Testis (tissue), 2 donors: ENCODE measurements around the gene RAPSN.

ENCODE experiments used
- POLR2A ChIP-seq: fragments of 450-650 bp; IDR thresholded peaks from one replicate; pipeline ENCODE4 v1.6.1; 2017; ENCODE audit warnings: antibody characterized with exemption, mild to moderate bottlenecking, moderate library complexity
- TF ChIP-seq, protein P1 (sequence below), 3 experiments: fragments of 450-650 bp in 2 of 3; fragments of 200-600 bp in 1 of 3; sonication (generic) in 1 of 3; IDR thresholded peaks; one replicate each; pipeline ENCODE4 v1.5.1; 2016 to 2019; ENCODE audit warnings: antibody characterized with exemption in 3 of 3, mild to moderate bottlenecking in 2 of 3, moderate library complexity in 1 of 3

DNA sequence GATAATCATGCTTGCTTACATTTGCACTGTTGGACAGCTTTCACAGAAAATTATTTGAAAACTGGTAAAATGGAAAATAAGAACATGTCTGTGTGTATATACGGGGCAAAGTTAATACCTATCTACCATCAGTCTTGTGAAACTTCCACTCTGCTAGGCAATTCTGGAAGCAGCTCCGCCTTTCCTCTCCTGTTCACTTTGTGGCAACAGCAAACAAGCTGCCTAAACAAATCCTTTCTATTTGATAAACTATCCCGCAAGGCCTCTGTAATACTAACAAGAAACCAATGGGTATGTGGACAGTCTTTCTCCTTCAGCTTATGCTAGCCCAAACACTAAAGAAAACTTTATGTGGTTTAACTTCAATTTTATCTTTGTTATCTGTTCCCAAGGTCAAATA lies 39.2 kb upstream of the RAPSN start:
- TF ChIP-seq, protein P1, sequence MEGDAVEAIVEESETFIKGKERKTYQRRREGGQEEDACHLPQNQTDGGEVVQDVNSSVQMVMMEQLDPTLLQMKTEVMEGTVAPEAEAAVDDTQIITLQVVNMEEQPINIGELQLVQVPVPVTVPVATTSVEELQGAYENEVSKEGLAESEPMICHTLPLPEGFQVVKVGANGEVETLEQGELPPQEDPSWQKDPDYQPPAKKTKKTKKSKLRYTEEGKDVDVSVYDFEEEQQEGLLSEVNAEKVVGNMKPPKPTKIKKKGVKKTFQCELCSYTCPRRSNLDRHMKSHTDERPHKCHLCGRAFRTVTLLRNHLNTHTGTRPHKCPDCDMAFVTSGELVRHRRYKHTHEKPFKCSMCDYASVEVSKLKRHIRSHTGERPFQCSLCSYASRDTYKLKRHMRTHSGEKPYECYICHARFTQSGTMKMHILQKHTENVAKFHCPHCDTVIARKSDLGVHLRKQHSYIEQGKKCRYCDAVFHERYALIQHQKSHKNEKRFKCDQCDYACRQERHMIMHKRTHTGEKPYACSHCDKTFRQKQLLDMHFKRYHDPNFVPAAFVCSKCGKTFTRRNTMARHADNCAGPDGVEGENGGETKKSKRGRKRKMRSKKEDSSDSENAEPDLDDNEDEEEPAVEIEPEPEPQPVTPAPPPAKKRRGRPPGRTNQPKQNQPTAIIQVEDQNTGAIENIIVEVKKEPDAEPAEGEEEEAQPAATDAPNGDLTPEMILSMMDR (IDR thresholded peaks at IDR 0.05): no peak
- TF ChIP-seq POLR2A: no peak
